HCT116 (cell line): ENCODE data around the gene CIB4. TPM values are rescaled to one million over a fixed set of nuclear protein-coding genes. Genes with fewer than 3 reads are reported as not detected.

Experiments used
- ATAC-seq: fragments of 200-7000 bp; cut with Tn5 transposase; 2 replicates; pipeline ENCODE4 v1.9.1; 2020; ENCODE audit warnings: mild to moderate bottlenecking, moderate library complexity
- BruUV-seq: library from RNA; stranded (reverse); fragments of 400-500 nt; replicated peaks from 2 replicates; lab custom pipeline; 2021; lab: Mats Ljungman, UMichigan
- CTCF ChIA-PET: fragments of 300-600 bp; sonication (Branson Sonifier 250); formaldehyde crosslinking; loops from one replicate; lab custom pipeline; 2021; ENCODE audit warnings: antibody characterized with exemption; lab: Charles Lee
- POLR2A ChIA-PET: fragments of 300-600, 350-600 bp; sonication (Branson Sonifier 250); formaldehyde crosslinking; loops from one replicate; lab custom pipeline; 2021; ENCODE audit warnings: antibody characterized with exemption; lab: Charles Lee
- RAD21 ChIA-PET, 2 experiments: fragments of 300-600 bp; sonication (Branson Sonifier 250); formaldehyde crosslinking; loops; one replicate each; lab custom pipeline; 2023; ENCODE audit warnings: low total read pairs in 2 of 2; ENCODE audit not compliant: uncharacterized antibody in 2 of 2, unreplicated experiment in 2 of 2, low non-redundant PET in 1 of 2; lab: Charles Lee
- DNase-seq: peaks from one replicate; pipeline ENCODE4 v3.0.0-alpha.2; 2010; ENCODE audit warnings: low read depth, low spot score
- H2AFZ ChIP-seq: fragments of 200-600 bp; shearing (Covaris generic), sonication (generic); 2 replicates; pipeline ENCODE4 v1.6.1; 2017; ENCODE audit warnings: low read depth, mixed run types, mixed read lengths, antibody characterized with exemption, low read length; ENCODE audit not compliant: poor library complexity, severe bottlenecking
- H3K27ac ChIP-seq: 2 replicates; pipeline ENCODE4 v1.5.1; 2012; ENCODE audit warnings: low read depth, low read length
- H3K27me3 ChIP-seq: fragments of 200-600 bp; sonication (generic); 2 replicates; pipeline ENCODE4 v1.6.1; 2016; ENCODE audit warnings: mixed run types, low read length, mixed read lengths; ENCODE audit not compliant: insufficient read depth
- H3K36me3 ChIP-seq, 2 experiments: fragments of 200-500 bp in 1 of 2; fragments of 200-600 bp in 1 of 2; sonication (Bioruptor generic) in 1 of 2; sonication (generic) in 1 of 2; 2 replicates each; pipeline versions ENCODE4 v1.5.1 to v1.6.1; 2014 to 2016; ENCODE audit warnings: low read length in 2 of 2, inconsistent platforms in 1 of 2, mixed read lengths in 1 of 2, mixed run types in 1 of 2; ENCODE audit not compliant: insufficient read depth in 2 of 2, control insufficient read depth in 1 of 2
- H3K4me1 ChIP-seq, 2 experiments: fragments of 200-600 bp in 1 of 2; sonication (generic) in 1 of 2; 2 replicates each; pipeline versions ENCODE4 v1.5.1 to v1.6.1; 2012 to 2017; ENCODE audit warnings: low read length in 2 of 2, inconsistent platforms in 1 of 2, mild to moderate bottlenecking in 1 of 2, mixed read lengths in 1 of 2, mixed run types in 1 of 2, moderate library complexity in 1 of 2; ENCODE audit not compliant: insufficient read depth in 2 of 2, control insufficient read depth in 1 of 2
- H3K4me2 ChIP-seq: fragments of 200-600 bp; sonication (generic); 2 replicates; pipeline ENCODE4 v1.6.1; 2017; ENCODE audit warnings: mixed run types, low read length, mixed read lengths
- H3K4me3 ChIP-seq, 2 experiments: fragments of 200-600 bp in 1 of 2; sonication (generic) in 1 of 2; replicated peaks in 1 of 2; 2 replicates each; pipeline ENCODE4 v1.5.1; 2011 to 2016; ENCODE audit warnings: low read length in 2 of 2, control low read depth in 1 of 2, low read depth in 1 of 2, mild to moderate bottlenecking in 1 of 2, mixed read lengths in 1 of 2, mixed run types in 1 of 2
- H3K79me2 ChIP-seq: fragments of 200-600 bp; sonication (generic); 2 replicates; pipeline ENCODE4 v1.6.1; 2017; ENCODE audit warnings: mild to moderate bottlenecking, mixed run types, low read length, moderate library complexity, mixed read lengths; ENCODE audit not compliant: insufficient read depth
- H3K9ac ChIP-seq: fragments of 200-600 bp; sonication (generic); 2 replicates; pipeline ENCODE4 v1.6.1; 2016; ENCODE audit warnings: low read length, mixed read lengths
- H3K9me2 ChIP-seq: fragments of 200-600 bp; sonication (generic), shearing (Covaris generic); 2 replicates; pipeline ENCODE4 v1.6.1; 2017; ENCODE audit warnings: mixed run types, mild to moderate bottlenecking, moderate library complexity; ENCODE audit not compliant: insufficient read depth
- H3K9me3 ChIP-seq, 2 experiments: fragments of 200-500 bp in 1 of 2; fragments of 200-600 bp in 1 of 2; sonication (Bioruptor generic) in 1 of 2; sonication (generic) in 1 of 2; 2 replicates each; pipeline ENCODE4 v1.6.1; 2014 to 2017; ENCODE audit warnings: low read length in 2 of 2, mixed read lengths in 2 of 2, inconsistent platforms in 1 of 2, low read depth in 1 of 2, mild to moderate bottlenecking in 1 of 2, mixed run types in 1 of 2, moderate library complexity in 1 of 2; ENCODE audit not compliant: control insufficient read depth in 1 of 2, insufficient read depth in 1 of 2
- H4K20me1 ChIP-seq: fragments of 200-600 bp; sonication (generic), shearing (Covaris generic); 2 replicates; pipeline ENCODE4 v1.6.1; 2017; ENCODE audit warnings: mixed run types, mild to moderate bottlenecking, moderate library complexity; ENCODE audit not compliant: insufficient read depth
- EGR1 ChIP-seq: IDR thresholded peaks from 2 replicates; pipeline ENCODE4 v1.6.1; 2012; ENCODE audit warnings: low read depth
- ELF1 ChIP-seq: IDR thresholded peaks from 2 replicates; pipeline ENCODE4 v1.6.1; 2012; ENCODE audit warnings: low read depth, borderline replicate concordance
- EZH2 ChIP-seq: fragments of 200-600 bp; sonication (generic); IDR thresholded peaks from 2 replicates; pipeline ENCODE4 v1.6.1; 2017; ENCODE audit warnings: antibody characterized with exemption, mixed run types
- FOSL1 ChIP-seq: IDR thresholded peaks from 2 replicates; pipeline ENCODE4 v1.6.1; 2012; ENCODE audit warnings: low read depth
- JUND ChIP-seq: IDR thresholded peaks from 2 replicates; pipeline ENCODE4 v1.6.1; 2012
- MAX ChIP-seq: IDR thresholded peaks from 2 replicates; pipeline ENCODE4 v1.6.1; 2012
- POLR2A ChIP-seq: IDR thresholded peaks from 2 replicates; pipeline ENCODE4 v1.7.0; 2011; ENCODE audit warnings: borderline replicate concordance; ENCODE audit not compliant: insufficient read depth, insufficient read length; ENCODE audit errors: extremely low read depth
- SP1 ChIP-seq: IDR thresholded peaks from 2 replicates; pipeline ENCODE4 v1.6.1; 2012; ENCODE audit warnings: low read depth
- SRF ChIP-seq: IDR thresholded peaks from 2 replicates; pipeline ENCODE4 v1.6.1; 2012; ENCODE audit warnings: low read depth
- ZBTB33 ChIP-seq: IDR thresholded peaks from 2 replicates; pipeline ENCODE4 v1.6.1; 2011; ENCODE audit warnings: mild to moderate bottlenecking, low read length, moderate library complexity; ENCODE audit not compliant: insufficient replicate concordance; ENCODE audit errors: extremely low read depth
- ZFX ChIP-seq: fragments of 450-650 bp; IDR thresholded peaks from 2 replicates; pipeline ENCODE4 v1.6.1; 2017
- intact Hi-C: fragments of 100-400 bp; cut with micrococcal nuclease; formaldehyde crosslinking; loops from 2 replicates; pipeline ENCODE4 v1.10.0; 2022
- total RNA-seq: library from RNA; stranded (reverse); gene quantifications from one replicate; pipeline ENCODE4 v1.2.1, GENCODE V29; 2021; ENCODE audit not compliant: unreplicated experiment
- TF ChIP-seq, protein P1 (sequence below), 3 experiments: fragments of 200-600 bp in 1 of 3; sonication (generic) in 1 of 3; IDR thresholded peaks in 2 of 3; conservative IDR thresholded peaks in 1 of 3; 2 replicates each; pipeline ENCODE4 v1.5.1; 2012 to 2017; ENCODE audit warnings: low read depth in 2 of 3, low read length in 2 of 3, antibody characterized with exemption in 1 of 3, borderline replicate concordance in 1 of 3, control low read depth in 1 of 3, mild to moderate bottlenecking in 1 of 3, mixed read lengths in 1 of 3, mixed run types in 1 of 3, moderate library complexity in 1 of 3; ENCODE audit not compliant: insufficient read depth in 1 of 3
- TF ChIP-seq, protein P2 (sequence below): IDR thresholded peaks from 2 replicates; pipeline ENCODE4 v1.6.1; 2012
- TF ChIP-seq, protein P3 (sequence below): IDR thresholded peaks from 2 replicates; pipeline ENCODE4 v1.6.1; 2012; ENCODE audit warnings: low read depth

CIB4 gene
- total RNA-seq, 1 experiment from 2014 or later, result not detected

GRCh38 chr2:26598336-26598995 is 42.7 kb downstream of the CIB4 start:
- CTCF ChIA-PET, result no interaction called here
- Histone ChIP-seq H3K9ac (no peak overlapping the region), H3K4me3 (no peak overlapping the region), H3K27ac (no peak overlapping the region), H3K79me2 (no peaks in the 10 kb centered on the region), H3K27me3 (no peaks in the 10 kb centered on the region; the same call in none of the 2 replicates), H2AFZ (no peak overlapping the region), H3K9me3 (no peaks in the 10 kb centered on the region), H3K4me2 (no peak overlapping the region), H3K36me3 (no peaks in the 10 kb centered on the region), H3K4me1 (no peaks in the 10 kb centered on the region), H3K9me2 (peaks cover 3% of the 10 kb centered on the region; the same call in 1 of the 2 replicates), H4K20me1 (no peaks in the 10 kb centered on the region)
- ATAC-seq (no peak), DNase-seq (no peak)
- POLR2A ChIA-PET, result no interaction called here
- TF ChIP-seq FOSL1 (no peak), ZBTB33 (no peak), SP1 (no peak), SRF (no peak), EGR1 (no peak), JUND (no peak), ZFX (no peak), ELF1 (no peak), EZH2 (no peak), MAX (no peak), POLR2A (no peak)
- TF ChIP-seq, protein P1, sequence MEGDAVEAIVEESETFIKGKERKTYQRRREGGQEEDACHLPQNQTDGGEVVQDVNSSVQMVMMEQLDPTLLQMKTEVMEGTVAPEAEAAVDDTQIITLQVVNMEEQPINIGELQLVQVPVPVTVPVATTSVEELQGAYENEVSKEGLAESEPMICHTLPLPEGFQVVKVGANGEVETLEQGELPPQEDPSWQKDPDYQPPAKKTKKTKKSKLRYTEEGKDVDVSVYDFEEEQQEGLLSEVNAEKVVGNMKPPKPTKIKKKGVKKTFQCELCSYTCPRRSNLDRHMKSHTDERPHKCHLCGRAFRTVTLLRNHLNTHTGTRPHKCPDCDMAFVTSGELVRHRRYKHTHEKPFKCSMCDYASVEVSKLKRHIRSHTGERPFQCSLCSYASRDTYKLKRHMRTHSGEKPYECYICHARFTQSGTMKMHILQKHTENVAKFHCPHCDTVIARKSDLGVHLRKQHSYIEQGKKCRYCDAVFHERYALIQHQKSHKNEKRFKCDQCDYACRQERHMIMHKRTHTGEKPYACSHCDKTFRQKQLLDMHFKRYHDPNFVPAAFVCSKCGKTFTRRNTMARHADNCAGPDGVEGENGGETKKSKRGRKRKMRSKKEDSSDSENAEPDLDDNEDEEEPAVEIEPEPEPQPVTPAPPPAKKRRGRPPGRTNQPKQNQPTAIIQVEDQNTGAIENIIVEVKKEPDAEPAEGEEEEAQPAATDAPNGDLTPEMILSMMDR (IDR thresholded peaks at IDR 0.05 in 2 of 3, conservative IDR thresholded peaks at IDR 0.05 in 1 of 3; ENCODE audit: borderline replicate concordance in 1 of 3, insufficient read depth in 1 of 3, low read depth in 2 of 3, low read length in 2 of 3), result no peak
- TF ChIP-seq, protein P2, sequence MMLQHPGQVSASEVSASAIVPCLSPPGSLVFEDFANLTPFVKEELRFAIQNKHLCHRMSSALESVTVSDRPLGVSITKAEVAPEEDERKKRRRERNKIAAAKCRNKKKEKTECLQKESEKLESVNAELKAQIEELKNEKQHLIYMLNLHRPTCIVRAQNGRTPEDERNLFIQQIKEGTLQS, result no peak
- TF ChIP-seq, protein P3, sequence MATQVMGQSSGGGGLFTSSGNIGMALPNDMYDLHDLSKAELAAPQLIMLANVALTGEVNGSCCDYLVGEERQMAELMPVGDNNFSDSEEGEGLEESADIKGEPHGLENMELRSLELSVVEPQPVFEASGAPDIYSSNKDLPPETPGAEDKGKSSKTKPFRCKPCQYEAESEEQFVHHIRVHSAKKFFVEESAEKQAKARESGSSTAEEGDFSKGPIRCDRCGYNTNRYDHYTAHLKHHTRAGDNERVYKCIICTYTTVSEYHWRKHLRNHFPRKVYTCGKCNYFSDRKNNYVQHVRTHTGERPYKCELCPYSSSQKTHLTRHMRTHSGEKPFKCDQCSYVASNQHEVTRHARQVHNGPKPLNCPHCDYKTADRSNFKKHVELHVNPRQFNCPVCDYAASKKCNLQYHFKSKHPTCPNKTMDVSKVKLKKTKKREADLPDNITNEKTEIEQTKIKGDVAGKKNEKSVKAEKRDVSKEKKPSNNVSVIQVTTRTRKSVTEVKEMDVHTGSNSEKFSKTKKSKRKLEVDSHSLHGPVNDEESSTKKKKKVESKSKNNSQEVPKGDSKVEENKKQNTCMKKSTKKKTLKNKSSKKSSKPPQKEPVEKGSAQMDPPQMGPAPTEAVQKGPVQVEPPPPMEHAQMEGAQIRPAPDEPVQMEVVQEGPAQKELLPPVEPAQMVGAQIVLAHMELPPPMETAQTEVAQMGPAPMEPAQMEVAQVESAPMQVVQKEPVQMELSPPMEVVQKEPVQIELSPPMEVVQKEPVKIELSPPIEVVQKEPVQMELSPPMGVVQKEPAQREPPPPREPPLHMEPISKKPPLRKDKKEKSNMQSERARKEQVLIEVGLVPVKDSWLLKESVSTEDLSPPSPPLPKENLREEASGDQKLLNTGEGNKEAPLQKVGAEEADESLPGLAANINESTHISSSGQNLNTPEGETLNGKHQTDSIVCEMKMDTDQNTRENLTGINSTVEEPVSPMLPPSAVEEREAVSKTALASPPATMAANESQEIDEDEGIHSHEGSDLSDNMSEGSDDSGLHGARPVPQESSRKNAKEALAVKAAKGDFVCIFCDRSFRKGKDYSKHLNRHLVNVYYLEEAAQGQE, result no peak
- RAD21 ChIA-PET, result no interaction called here
- intact Hi-C loops, result no loop called here
- no TSS peak for BruUV-seq
